Central memory CD8-positive, alpha-beta T cell (primary cell): Measurements from ENCODE around the gene KCNJ1.
A peak's percentile ranks its signal among the peaks of the same experiment; 100 is the strongest.

Source experiments
- ATAC-seq: fragments of 150-1000 bp; cut with Tn5 transposase; replicated peaks from 2 replicates; pipeline ENCODE4 v1.10.0; 2022; ENCODE audit warnings: mild to moderate bottlenecking, moderate FRiP score, moderate number of reproducible peaks; ENCODE audit not compliant: poor library complexity, severe bottlenecking; ENCODE audit errors: extremely low read depth
- DNase-seq, 2 donors: peaks; one replicate each; pipeline ENCODE4 v3.0.0; 2021; ENCODE audit warnings: low spot score in 2 of 2
- H3K27ac Mint-ChIP-seq: one replicate; pipeline ENCODE4 v1.8.0; 2022; ENCODE audit warnings: low read depth, mild to moderate bottlenecking, moderate library complexity, mixed read lengths
- H3K27me3 Mint-ChIP-seq: one replicate; pipeline ENCODE4 v1.8.0; 2022; ENCODE audit warnings: mixed read lengths
- H3K36me3 Mint-ChIP-seq: one replicate; pipeline ENCODE4 v1.8.0; 2022; ENCODE audit warnings: mild to moderate bottlenecking, moderate library complexity, mixed read lengths; ENCODE audit not compliant: insufficient read depth
- H3K4me1 Mint-ChIP-seq: one replicate; pipeline ENCODE4 v1.8.0; 2022; ENCODE audit warnings: mixed read lengths
- H3K4me3 Mint-ChIP-seq: one replicate; pipeline ENCODE4 v1.8.0; 2022; ENCODE audit warnings: mild to moderate bottlenecking, moderate library complexity, mixed read lengths
- H3K9me3 Mint-ChIP-seq: one replicate; pipeline ENCODE4 v1.8.0; 2022; ENCODE audit warnings: mixed read lengths

Gene KCNJ1

DNA sequence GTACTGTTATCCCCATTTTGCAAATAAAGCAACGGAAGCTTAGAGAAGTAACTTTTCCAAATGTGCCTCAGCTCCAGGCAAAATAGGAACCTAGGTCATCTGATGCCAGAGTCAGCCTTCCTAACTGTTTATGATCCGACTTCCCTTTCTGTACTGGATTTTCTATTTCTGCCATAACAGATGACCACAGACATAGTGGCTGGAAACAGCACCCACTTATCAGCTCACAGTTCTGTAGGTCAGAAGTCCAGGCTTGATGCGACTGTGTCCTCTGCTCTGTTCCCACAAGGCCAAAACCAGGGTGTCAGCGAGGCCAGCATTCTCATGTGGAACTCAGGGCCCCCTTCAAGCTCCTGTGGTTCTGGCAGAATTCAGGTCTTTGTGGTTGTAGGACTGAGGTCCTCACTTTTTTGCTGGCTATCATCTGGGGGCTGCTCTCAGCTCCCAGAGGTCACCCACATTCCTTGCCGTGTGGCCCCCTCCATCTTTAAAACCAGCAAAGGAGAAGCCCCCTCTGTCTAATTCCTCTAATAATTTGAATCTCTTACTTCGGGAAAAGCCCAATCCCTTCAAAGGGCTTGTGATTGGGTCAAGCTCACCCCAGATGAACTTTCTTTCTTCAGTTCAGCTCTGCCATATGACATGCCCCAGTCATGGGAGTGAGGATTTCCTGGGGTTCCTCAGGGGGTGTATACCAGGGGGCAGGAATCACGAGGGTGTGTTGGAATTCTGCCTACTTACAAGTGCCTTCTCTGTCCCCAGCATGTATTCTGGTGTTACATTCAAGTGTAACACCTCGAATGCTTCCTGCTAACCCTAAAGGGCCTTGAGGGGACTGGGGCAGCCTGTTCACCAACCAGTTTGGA, 39.3 kb upstream of the KCNJ1 start:
- H3K4me3 Mint-ChIP-seq: peak overlapping the region; percentile 81
- H3K9me3 Mint-ChIP-seq: no peaks in the 10 kb centered on the region
- H3K27me3 Mint-ChIP-seq: peaks cover 24% of the 10 kb centered on the region
- ATAC-seq (no peak), DNase-seq (no peak)
- H3K4me1 Mint-ChIP-seq: peaks cover 7% of the 10 kb centered on the region
- peak overlapping the region; percentile 44 for H3K27ac Mint-ChIP-seq
- H3K36me3 Mint-ChIP-seq: peaks cover 1% of the 10 kb centered on the region

DNA sequence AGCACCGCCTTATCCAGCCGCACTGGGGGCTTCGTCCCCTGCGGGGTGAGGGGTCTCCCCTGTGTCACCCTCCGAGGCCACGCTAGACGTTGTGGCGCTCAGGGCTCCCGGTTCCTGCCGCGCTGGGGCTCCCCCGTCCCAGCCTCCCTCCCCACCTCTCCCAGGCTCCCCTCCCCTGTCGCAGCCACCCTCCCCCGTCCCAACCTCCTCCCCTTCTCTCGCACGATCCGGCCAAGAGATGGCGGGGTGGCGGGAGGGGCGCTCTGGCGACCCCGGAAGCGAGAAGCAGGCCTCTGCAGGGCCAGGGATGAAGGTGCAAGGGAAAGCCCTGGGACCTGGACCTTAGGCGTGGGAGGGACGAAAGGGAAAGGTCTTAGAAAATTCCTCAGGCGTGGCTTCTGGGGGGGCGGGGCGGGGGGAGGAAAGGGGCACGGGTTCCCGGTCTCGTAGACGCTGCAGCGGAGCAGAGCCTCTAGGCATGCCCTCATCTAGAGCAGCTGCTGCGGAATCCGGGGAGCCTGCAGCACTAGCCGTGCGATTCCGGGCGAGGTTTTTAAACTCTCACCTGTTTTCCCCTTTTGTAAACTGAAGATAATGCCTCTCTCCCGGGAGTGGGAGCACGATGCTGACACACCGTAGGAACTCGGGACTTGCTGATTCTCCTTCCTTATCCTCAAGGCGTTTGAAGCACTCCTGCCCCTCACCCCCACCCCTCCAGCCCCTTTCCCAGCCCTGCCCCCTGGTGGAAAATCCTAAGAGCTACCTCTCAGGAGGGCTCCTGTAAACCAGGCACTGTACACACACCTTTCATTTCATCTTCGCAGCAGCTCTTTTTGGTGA, 38.5 kb upstream of the KCNJ1 start:
- Mint-ChIP-seq H3K9me3 (no peaks in the 10 kb centered on the region), H3K27me3 (peaks cover 24% of the 10 kb centered on the region)

DNA sequence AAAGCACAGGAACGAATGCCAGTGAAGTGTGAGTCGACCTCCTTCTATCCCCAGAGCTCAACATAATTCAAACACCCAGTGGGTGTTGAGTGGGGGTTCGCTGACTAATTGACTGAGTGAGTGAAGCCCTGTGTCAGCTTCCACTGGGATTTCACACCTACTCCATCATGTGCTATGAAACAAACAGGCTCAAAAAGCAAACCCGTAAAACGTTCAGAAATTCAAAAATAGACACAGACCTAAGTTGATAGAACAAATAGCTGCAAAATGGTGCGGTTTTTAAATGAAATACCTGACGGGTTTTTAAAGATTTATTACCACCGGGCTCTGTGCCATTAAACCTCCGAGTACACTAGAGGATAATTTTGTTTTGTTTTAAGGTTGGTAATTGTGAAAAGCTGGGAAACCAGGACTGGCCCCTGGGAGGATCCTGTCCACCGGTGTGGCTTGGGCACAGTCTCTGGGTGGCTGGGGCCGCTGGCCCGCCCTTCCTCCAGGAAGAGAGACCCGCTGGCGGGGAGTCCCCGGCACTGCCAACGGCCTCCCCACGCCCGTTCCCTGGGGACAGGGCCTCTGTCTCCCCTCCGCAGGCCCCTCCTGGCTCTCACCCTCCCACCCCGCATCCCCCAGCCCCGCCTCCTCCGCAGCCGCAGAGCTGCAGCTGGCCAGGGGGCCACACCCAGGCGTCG, 37.7 kb upstream of the KCNJ1 start:
- DNase-seq: no peak
- Mint-ChIP-seq H3K36me3 (peaks cover 1% of the 10 kb centered on the region), H3K4me3 (peak overlapping the region; percentile 81), H3K27ac (no peak overlapping the region), H3K27me3 (peaks cover 23% of the 10 kb centered on the region), H3K4me1 (peaks cover 7% of the 10 kb centered on the region), H3K9me3 (no peaks in the 10 kb centered on the region)
- peak; percentile 16 for ATAC-seq

More for the DNA sequence above, 38.5 kb upstream of the KCNJ1 start:
- H3K36me3 Mint-ChIP-seq: peaks cover 1% of the 10 kb centered on the region
- ATAC-seq (peak; percentile 66), DNase-seq (no peak)
- H3K27ac Mint-ChIP-seq: peak overlapping the region; percentile 44
- H3K4me3 Mint-ChIP-seq: peak overlapping the region; percentile 81
- H3K4me1 Mint-ChIP-seq: peaks cover 7% of the 10 kb centered on the region

DNA sequence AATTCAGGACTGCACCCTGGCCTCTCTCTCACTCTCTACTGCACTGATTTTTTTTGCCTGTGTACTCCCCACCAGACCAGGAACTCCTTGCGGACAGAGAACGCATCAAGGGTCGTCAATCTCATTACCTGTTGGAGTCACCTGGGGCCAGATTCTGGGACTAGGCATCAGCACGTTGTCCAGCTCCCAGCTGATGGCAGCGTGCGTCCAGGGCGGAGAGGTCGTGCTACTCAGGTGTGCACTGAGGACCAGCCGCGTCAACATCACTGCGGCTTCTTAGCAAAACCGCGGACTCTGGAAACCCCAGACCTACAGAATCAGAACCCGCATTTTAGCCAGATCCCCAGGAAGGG, 37.2 kb upstream of the KCNJ1 start:
- peaks cover 7% of the 10 kb centered on the region for H3K4me1 Mint-ChIP-seq
- H3K4me3 Mint-ChIP-seq: peak overlapping the region; percentile 81
- peaks cover 18% of the 10 kb centered on the region for H3K27me3 Mint-ChIP-seq
- no peaks in the 10 kb centered on the region for H3K9me3 Mint-ChIP-seq
- no peak for DNase-seq
- H3K27ac Mint-ChIP-seq: no peak overlapping the region
- ATAC-seq: no peak
- peaks cover 1% of the 10 kb centered on the region for H3K36me3 Mint-ChIP-seq

DNA sequence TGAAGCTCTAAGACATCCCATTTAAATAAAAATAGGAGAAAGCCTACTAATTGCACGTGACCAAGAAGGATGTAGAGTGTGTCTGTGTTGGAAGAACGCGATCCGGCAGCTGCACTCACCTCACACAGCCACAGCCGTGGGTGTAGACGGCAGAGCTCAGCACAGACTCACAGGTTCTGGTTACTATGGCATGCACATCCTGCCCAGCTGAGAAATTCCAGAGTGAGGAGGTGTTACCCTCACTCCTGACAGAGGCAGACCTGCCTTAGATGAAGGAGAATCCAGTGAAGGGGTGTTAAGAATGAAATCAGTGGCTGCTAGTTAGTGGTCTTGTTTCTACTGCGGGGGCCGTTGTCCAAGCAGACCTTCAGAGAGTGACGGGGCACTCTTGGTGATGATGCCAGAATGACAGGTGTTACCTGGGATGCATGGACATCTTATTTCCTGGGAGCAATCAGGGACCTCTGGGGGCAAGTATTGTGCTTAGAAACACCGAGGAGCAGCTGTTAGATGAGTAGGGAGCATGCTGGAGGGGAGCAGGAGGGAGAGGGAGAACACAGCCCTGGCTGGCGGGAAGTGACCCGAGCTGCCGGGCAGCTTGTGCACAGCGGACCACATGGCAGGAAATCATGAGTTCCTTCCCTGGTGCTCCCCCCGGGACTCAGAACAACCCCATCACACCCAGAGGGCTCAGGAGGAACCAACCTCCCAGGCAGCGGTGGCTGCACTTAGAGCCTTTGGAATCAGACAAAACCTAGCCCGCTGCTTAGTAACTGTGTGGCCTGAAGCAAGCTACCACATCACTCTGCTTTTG, 36.4 kb upstream of the KCNJ1 start:
- ATAC-seq (no peak), DNase-seq (no peak)
- Mint-ChIP-seq H3K27ac (no peak overlapping the region), H3K9me3 (no peaks in the 10 kb centered on the region), H3K4me1 (peaks cover 7% of the 10 kb centered on the region), H3K36me3 (peaks cover 1% of the 10 kb centered on the region), H3K4me3 (peak overlapping the region; percentile 81), H3K27me3 (peaks cover 15% of the 10 kb centered on the region)

DNA sequence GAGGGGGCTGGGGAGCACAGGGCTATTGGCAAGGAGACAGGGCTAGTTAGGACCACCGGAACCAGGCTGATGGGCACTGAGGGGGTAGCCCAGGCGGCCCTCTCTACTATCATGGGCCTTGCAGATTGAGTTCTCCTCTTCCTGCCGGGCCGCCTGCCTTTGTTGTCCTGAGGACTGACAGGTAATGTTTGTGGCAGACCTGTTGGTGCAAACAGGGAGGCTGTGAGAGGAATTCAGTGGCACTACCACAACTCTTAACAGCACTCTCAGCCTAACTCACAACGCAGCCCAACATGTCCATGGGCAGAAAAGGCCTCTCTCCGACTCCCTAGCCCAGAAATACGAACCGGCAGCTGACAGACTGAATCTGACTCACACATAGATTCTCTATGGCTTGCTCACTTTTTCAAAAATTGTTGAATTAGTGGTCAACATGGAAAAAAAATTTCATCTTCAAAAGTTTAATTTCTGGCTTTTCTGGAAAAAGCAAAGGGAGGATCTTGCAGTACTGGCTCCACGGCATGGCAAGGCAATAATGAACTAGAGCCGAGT, 35.5 kb upstream of the KCNJ1 start:
- Mint-ChIP-seq H3K36me3 (peaks cover 1% of the 10 kb centered on the region), H3K4me3 (no peak overlapping the region), H3K27me3 (peaks cover 15% of the 10 kb centered on the region), H3K27ac (no peak overlapping the region), H3K4me1 (peaks cover 7% of the 10 kb centered on the region), H3K9me3 (no peaks in the 10 kb centered on the region)
- no peak for ATAC-seq
- DNase-seq: no peak

DNA sequence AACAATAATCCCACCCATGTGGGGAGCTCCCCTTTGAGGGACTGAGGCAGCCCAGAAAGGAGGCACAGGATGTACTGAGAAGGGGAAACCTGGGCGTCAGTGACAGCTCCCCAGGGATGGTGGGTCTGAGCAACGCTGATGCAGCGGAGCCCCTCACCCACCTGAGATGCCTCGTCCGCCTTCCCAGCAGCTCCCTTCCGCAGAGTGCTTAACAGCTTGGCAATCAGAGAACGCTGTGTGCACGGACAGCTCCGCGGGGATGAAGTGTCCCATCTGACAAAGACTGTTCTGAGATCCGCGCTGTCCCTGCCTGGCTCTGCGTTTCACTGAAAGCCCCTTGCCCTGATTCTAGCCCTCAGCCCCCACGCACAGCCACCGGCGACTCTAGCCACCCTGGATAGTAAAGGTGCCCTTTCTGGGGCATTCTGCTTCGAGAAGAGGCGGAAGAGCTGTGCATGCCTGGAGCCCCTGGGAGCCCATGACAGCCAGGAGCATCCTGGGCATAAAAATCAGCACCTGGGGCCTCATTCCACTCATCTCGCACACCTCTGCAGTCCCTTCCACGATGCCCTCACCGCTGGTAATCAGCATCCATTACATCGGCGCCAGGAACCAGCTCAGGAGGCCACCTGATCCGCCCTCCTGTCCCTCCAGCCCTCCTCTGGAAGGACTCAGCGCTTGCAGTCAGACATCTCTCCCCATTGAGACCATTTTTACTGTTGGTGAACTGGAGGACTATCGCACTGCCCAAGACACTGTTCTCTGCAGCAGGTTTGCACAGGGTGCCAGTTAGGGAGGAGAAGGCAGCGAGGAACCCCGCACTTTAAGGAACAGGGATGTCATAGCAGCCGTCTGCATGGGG, 34.8 kb upstream of the KCNJ1 start:
- ATAC-seq (no peak), DNase-seq (no peak)
- H3K4me3 Mint-ChIP-seq: no peak overlapping the region
- no peak overlapping the region for H3K27ac Mint-ChIP-seq
- H3K36me3 Mint-ChIP-seq: peaks cover 1% of the 10 kb centered on the region
- no peaks in the 10 kb centered on the region for H3K9me3 Mint-ChIP-seq
- peaks cover 9% of the 10 kb centered on the region for H3K27me3 Mint-ChIP-seq
- H3K4me1 Mint-ChIP-seq: peaks cover 7% of the 10 kb centered on the region

DNA sequence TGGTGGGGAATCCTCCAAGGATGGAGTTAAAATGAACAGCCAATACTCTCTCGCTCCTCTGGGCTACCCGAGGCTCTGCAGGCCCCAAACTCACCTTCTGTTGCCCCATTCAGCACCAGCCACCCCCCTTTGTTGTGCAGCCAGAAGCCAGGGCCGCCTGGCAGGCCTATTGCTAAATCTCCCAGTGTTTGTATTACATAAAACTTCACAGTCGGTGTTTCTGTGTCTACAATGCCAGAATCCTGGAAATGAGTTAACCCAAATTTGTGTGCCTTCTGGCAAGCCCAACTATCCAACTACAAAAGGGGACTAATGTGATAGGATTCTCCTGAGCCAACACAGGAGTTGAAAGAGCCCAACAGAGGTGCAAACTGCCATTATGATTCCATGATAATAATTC, 33.4 kb upstream of the KCNJ1 start:
- no peaks in the 10 kb centered on the region for H3K9me3 Mint-ChIP-seq
- no peak overlapping the region for H3K27ac Mint-ChIP-seq
- ATAC-seq: no peak

DNA sequence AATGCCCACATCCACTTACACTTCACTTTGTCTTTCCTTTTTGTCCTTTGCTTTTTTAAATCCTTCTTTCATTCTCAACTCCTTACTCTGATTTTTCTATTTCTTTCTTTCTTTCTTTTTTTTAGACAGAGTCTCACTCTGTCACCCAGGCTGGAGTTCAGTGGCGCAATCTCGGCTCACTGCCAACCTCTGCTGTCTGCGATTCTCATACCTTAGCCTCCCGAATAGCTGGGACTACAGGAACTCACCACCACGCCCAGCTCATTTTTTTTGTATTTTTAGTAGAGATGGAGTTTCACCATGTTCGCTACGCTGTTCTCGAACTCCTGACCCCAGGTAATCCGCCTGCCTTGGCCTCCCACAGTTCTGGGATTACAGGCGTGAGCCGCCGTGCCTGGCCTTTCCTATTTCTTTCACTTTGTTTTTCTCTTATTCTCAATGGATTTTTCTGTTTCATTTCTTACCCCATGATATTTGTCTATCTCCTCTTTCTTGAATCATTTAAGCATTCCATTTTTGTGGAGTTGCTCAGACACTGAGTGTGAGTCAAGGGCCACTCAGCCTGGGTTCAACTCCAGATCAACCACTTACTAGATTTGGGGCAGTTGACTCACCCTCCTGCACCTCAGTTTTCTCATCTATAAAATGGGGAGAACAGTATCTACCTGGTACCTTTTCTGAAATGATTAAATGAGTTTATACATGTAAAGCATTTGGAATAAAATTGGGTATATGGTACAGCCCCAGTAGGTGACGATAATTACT, 31.7 kb upstream of the KCNJ1 start:
- peaks cover 1% of the 10 kb centered on the region for H3K36me3 Mint-ChIP-seq
- H3K27me3 Mint-ChIP-seq: peaks cover 21% of the 10 kb centered on the region
- no peak overlapping the region for H3K4me3 Mint-ChIP-seq
- H3K4me1 Mint-ChIP-seq: no peaks in the 10 kb centered on the region
- ATAC-seq (no peak), DNase-seq (no peak)
- H3K27ac Mint-ChIP-seq: no peak overlapping the region
- H3K9me3 Mint-ChIP-seq: no peaks in the 10 kb centered on the region

More for the DNA sequence above, 33.4 kb upstream of the KCNJ1 start:
- Mint-ChIP-seq H3K4me1 (no peaks in the 10 kb centered on the region), H3K27me3 (peaks cover 10% of the 10 kb centered on the region), H3K36me3 (peaks cover 1% of the 10 kb centered on the region), H3K4me3 (no peak overlapping the region)
- DNase-seq: no peak

DNA sequence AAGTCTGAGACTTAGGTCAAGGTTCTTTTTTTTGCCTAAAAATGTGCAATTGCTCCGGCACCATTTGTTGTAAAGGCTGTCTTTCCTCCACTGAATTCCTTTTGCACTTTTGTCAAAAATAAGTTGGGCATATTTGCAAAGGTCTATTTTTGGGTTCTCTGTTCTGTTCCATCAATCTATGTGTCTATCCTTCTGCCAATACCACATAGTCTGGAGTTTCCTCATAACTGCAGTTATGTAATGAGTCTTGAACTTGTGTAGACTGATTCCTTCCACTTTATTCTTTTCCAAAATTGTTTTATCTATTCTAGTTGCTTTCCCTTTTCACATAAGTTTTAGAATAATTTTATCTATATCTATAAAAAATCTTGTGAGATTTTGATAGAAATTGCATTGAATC, 30.7 kb upstream of the KCNJ1 start:
- no peaks in the 10 kb centered on the region for H3K9me3 Mint-ChIP-seq
- H3K4me1 Mint-ChIP-seq: no peaks in the 10 kb centered on the region
- H3K27me3 Mint-ChIP-seq: peaks cover 23% of the 10 kb centered on the region
- H3K4me3 Mint-ChIP-seq: no peak overlapping the region
- ATAC-seq: no peak
- H3K27ac Mint-ChIP-seq: no peak overlapping the region
- no peak for DNase-seq
- H3K36me3 Mint-ChIP-seq: peaks cover 1% of the 10 kb centered on the region
